GM12801 (cell line): ENCODE data around the gene MVB12A.

Experiments
- TF ChIP-seq, protein P1 (sequence below): IDR thresholded peaks from one replicate; pipeline ENCODE4 v1.5.1; 2011; ENCODE audit warnings: control low read depth; ENCODE audit not compliant: insufficient read length; ENCODE audit errors: extremely low read depth

MVB12A gene

DNA sequence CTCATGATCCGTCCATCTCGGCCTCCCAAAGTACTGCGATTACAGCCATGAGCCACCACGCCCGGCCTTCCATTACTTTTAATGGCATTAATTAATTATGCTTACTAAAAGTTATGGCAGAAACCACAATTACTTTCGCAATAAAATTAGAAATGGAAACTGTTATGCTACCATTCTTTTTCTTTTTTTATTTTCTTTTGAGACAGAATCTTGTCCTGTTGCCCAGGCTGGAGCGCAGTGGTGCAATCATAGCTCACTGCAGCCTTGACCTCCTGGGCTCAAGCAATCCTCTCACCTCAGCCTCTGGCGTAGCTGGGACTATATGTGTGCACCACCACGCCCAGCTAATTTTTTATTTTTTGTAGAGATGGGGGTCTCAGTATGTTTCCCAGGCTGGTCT, 9.9 kb upstream of the MVB12A start:
- TF ChIP-seq, protein P1, sequence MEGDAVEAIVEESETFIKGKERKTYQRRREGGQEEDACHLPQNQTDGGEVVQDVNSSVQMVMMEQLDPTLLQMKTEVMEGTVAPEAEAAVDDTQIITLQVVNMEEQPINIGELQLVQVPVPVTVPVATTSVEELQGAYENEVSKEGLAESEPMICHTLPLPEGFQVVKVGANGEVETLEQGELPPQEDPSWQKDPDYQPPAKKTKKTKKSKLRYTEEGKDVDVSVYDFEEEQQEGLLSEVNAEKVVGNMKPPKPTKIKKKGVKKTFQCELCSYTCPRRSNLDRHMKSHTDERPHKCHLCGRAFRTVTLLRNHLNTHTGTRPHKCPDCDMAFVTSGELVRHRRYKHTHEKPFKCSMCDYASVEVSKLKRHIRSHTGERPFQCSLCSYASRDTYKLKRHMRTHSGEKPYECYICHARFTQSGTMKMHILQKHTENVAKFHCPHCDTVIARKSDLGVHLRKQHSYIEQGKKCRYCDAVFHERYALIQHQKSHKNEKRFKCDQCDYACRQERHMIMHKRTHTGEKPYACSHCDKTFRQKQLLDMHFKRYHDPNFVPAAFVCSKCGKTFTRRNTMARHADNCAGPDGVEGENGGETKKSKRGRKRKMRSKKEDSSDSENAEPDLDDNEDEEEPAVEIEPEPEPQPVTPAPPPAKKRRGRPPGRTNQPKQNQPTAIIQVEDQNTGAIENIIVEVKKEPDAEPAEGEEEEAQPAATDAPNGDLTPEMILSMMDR = no peak

DNA sequence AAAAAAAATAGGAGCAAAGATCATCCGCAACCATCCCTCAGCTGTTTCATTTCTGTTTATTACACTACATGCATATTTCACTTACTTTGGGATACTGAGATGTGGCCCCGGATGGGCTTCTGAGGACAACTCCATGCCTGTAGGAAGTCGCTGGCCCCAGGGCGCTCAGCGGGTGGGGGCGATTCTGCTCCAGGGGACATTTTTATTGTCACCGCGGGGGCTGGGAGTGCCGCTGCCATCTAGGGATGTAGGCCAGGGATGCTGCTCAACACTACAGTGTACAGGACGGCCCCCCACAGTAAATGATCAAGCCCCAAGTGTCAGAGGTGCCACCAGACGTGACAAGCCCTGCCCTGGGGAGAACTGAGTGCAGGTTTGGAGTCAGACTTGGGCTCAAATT, 8.0 kb upstream of the MVB12A start:
- TF ChIP-seq, protein P1 = no peak

GRCh38 chr19:17414097-17414496, 5.8 kb upstream of the MVB12A start:
- TF ChIP-seq, protein P1 = no peak

DNA sequence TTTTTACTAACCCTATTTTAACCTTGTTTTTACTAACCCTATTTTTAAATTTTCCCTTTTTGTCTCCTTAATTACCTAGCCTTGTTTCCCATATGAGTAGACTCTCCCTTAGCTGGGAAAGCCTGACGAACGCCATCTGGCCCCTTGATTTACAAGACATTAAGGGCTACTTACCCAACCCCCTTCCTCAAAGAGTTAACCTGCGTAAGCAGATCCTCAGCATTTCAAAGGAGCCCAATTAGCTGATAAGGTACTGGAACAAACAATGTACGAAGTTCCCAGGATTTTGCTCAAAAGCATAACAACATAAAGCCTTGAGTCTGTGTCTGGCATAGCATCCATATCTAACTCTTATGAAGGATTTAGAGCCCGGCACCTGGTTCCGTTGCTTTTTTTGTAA, 4.7 kb upstream of the MVB12A start:
- TF ChIP-seq, protein P1 = no peak

DNA sequence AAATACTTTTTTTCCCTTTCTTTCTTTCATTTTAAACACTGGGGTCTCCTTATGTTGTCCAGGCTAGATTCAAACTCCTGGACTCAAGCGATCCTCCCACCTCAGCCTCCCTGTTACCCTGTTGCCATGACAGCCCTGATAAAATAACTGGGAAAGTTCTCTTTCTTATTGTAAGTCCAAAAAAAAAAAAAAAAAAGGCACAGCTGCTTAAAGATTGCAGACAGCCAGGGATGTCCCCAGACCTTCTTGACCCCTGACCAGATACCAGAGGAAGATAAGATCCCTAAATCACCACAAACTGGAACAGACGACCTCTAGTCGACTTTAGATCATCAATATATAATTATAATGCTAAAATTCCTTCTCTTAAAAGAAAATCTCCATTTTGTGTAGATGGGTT, 1.1 kb upstream of the MVB12A start:
- TF ChIP-seq, protein P1 = no peak

- TF ChIP-seq, protein P1 = no peak
Observed at GRCh38 chr19:17419154-17419620, 660 bp upstream of the MVB12A start.

DNA sequence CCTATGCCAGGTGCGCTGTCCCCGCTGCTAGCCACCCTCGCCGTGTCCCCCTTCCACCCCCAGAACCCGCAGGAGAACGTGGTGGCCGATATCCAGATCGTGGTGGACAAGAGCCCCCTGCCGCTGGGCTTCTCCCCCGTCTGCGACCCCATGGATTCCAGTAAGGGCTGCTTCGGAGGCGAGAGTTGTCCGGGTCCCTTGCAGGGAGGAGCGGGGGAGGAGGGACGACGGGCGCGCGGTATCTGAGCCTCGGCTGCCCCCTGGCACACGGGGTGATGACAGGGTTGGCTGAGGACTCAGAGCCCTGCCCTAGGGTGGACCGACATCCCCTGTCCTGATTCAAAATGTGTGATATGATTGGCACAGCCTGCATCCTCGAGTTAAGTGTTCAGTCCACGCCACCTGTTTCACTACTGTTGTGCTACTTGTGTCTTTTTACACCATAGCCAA, 653 bp downstream of the MVB12A start:
- TF ChIP-seq, protein P1 = no peak

GRCh38 chr19:17421942-17422341, 2.1 kb downstream of the MVB12A start:
- TF ChIP-seq, protein P1 = no peak
